ENCODE results near the gene KAT6B. TPM values are rescaled to one million over a fixed set of nuclear protein-coding genes. Genes with fewer than 3 reads are reported as not detected.

The KAT6B gene
- total and polyA plus RNA-seq, 2 experiments from 2014 or later, result 7.7 to 12.4 TPM

GRCh38 chr10:75066271-75066670, 239.9 kb downstream of the KAT6B start:
- no peaks in the 10 kb centered on the region for H3F3A ChIP-seq (ENCODE audit: insufficient read depth)
- H3K79me2 ChIP-seq (ENCODE audit: insufficient read depth), result no peaks in the 10 kb centered on the region
- H3K9me3 ChIP-seq (ENCODE audit: low read depth), result no peaks in the 10 kb centered on the region
- H3K4me3 ChIP-seq, result no peak overlapping the region
- peaks cover 10% of the 10 kb centered on the region; the same call in 1 of the 2 replicates for H3K4me1 ChIP-seq (ENCODE audit: insufficient read depth)
- 84 to 92% methylated on average over 5 of the region's 5 CpGs for WGBS, 2 experiments (ENCODE audit: low coverage in 1 of 2, low lambda C conversion rate in 2 of 2, missing lambda C conversion rate in 2 of 2)
- TF ChIP-seq EZH2 (IDR thresholded peaks at IDR 0.05; ENCODE audit: insufficient read depth, poor library complexity, severe bottlenecking) (no peak), EZH2phosphoT487 (IDR thresholded peaks at IDR 0.05; ENCODE audit: insufficient read depth, low read depth) (no peak)
- H4K20me1 ChIP-seq (ENCODE audit: insufficient read depth), result no peaks in the 10 kb centered on the region
- H3K4me2 ChIP-seq (ENCODE audit: unreplicated experiment), result no peak overlapping the region
- H2AFZ ChIP-seq, result no peak overlapping the region
- no peak overlapping the region for H3K27ac ChIP-seq
- no peak for DNase-seq
- no peaks in the 10 kb centered on the region for H3K36me3 ChIP-seq (ENCODE audit: low read depth)
- no peak overlapping the region for H3K9ac ChIP-seq
- H3K9me2 ChIP-seq (ENCODE audit: insufficient read depth), result no peaks in the 10 kb centered on the region
- in situ Hi-C loops (cut with MboI), result no loop called here
- no peaks in the 10 kb centered on the region for H3K27me3 ChIP-seq (replicated peaks; ENCODE audit: insufficient read depth)

GRCh38 chr10:75067272-75067671, 240.9 kb downstream of the KAT6B start:
- Histone ChIP-seq H3K9me3 (ENCODE audit: low read depth) (no peaks in the 10 kb centered on the region), H3K27me3 (replicated peaks; ENCODE audit: insufficient read depth) (no peaks in the 10 kb centered on the region), H3K9me2 (ENCODE audit: insufficient read depth) (no peaks in the 10 kb centered on the region), H3K4me3 (no peak overlapping the region), H3K79me2 (ENCODE audit: insufficient read depth) (no peaks in the 10 kb centered on the region), H3K36me3 (ENCODE audit: low read depth) (no peaks in the 10 kb centered on the region), H3F3A (ENCODE audit: insufficient read depth) (no peaks in the 10 kb centered on the region), H4K20me1 (ENCODE audit: insufficient read depth) (no peaks in the 10 kb centered on the region), H3K4me1 (ENCODE audit: insufficient read depth) (peaks cover 5% of the 10 kb centered on the region; the same call in 1 of the 2 replicates), H2AFZ (no peak overlapping the region), H3K4me2 (ENCODE audit: unreplicated experiment) (no peak overlapping the region), H3K27ac (no peak overlapping the region), H3K9ac (no peak overlapping the region)
- DNase-seq, result no peak
- in situ Hi-C loops (cut with MboI), result no loop called here
- WGBS, 2 experiments (ENCODE audit: low coverage in 1 of 2, low lambda C conversion rate in 2 of 2, missing lambda C conversion rate in 2 of 2), result 86 to 89% methylated on average over 7 of the region's 7 CpGs
- TF ChIP-seq EZH2 (IDR thresholded peaks at IDR 0.05; ENCODE audit: insufficient read depth, poor library complexity, severe bottlenecking) (no peak), EZH2phosphoT487 (IDR thresholded peaks at IDR 0.05; ENCODE audit: insufficient read depth, low read depth) (no peak)

GRCh38 chr10:75068523-75068922, 242.1 kb downstream of the KAT6B start:
- Histone ChIP-seq H3K9ac (no peak overlapping the region), H3K27me3 (replicated peaks; ENCODE audit: insufficient read depth) (no peaks in the 10 kb centered on the region), H2AFZ (no peak overlapping the region), H3K36me3 (ENCODE audit: low read depth) (no peaks in the 10 kb centered on the region), H3F3A (ENCODE audit: insufficient read depth) (no peaks in the 10 kb centered on the region), H3K4me1 (ENCODE audit: insufficient read depth) (no peaks in the 10 kb centered on the region), H3K4me3 (no peak overlapping the region), H3K9me3 (ENCODE audit: low read depth) (no peaks in the 10 kb centered on the region), H3K9me2 (ENCODE audit: insufficient read depth) (no peaks in the 10 kb centered on the region), H3K27ac (no peak overlapping the region), H3K4me2 (ENCODE audit: unreplicated experiment) (no peak overlapping the region), H3K79me2 (ENCODE audit: insufficient read depth) (no peaks in the 10 kb centered on the region), H4K20me1 (ENCODE audit: insufficient read depth) (no peaks in the 10 kb centered on the region)
- in situ Hi-C loops (cut with MboI), result no loop called here
- WGBS, 2 experiments (ENCODE audit: low coverage in 1 of 2, low lambda C conversion rate in 2 of 2, missing lambda C conversion rate in 2 of 2), result 74 to 82% methylated on average over 6 of the region's 6 CpGs
- TF ChIP-seq EZH2phosphoT487 (IDR thresholded peaks at IDR 0.05; ENCODE audit: insufficient read depth, low read depth), result no peak
- no peak for TF ChIP-seq EZH2 (IDR thresholded peaks at IDR 0.05; ENCODE audit: insufficient read depth, poor library complexity, severe bottlenecking)
- no peak for DNase-seq

GRCh38 chr10:75070476-75070875, 244.1 kb downstream of the KAT6B start:
- Histone ChIP-seq H3K27ac (no peak overlapping the region), H2AFZ (no peak overlapping the region), H3K9me2 (ENCODE audit: insufficient read depth) (no peaks in the 10 kb centered on the region), H3K4me2 (ENCODE audit: unreplicated experiment) (no peak overlapping the region), H3K79me2 (ENCODE audit: insufficient read depth) (no peaks in the 10 kb centered on the region), H3K9ac (no peak overlapping the region), H3F3A (ENCODE audit: insufficient read depth) (no peaks in the 10 kb centered on the region), H3K36me3 (ENCODE audit: low read depth) (no peaks in the 10 kb centered on the region), H3K4me3 (no peak overlapping the region), H4K20me1 (ENCODE audit: insufficient read depth) (no peaks in the 10 kb centered on the region), H3K9me3 (ENCODE audit: low read depth) (no peaks in the 10 kb centered on the region), H3K27me3 (replicated peaks; ENCODE audit: insufficient read depth) (no peaks in the 10 kb centered on the region), H3K4me1 (ENCODE audit: insufficient read depth) (no peaks in the 10 kb centered on the region)
- WGBS, 2 experiments (ENCODE audit: low coverage in 1 of 2, low lambda C conversion rate in 2 of 2, missing lambda C conversion rate in 2 of 2), result 88 to 95% methylated on average over 11 of the region's 11 CpGs
- DNase-seq, result no peak
- TF ChIP-seq EZH2phosphoT487 (IDR thresholded peaks at IDR 0.05; ENCODE audit: insufficient read depth, low read depth) (no peak), EZH2 (IDR thresholded peaks at IDR 0.05; ENCODE audit: insufficient read depth, poor library complexity, severe bottlenecking) (no peak)
- in situ Hi-C loops (cut with MboI), result no loop called here

GRCh38 chr10:75070961-75071428, 244.6 kb downstream of the KAT6B start:
- no peaks in the 10 kb centered on the region for H4K20me1 ChIP-seq (ENCODE audit: insufficient read depth)
- H3K9ac ChIP-seq, result no peak overlapping the region
- no peaks in the 10 kb centered on the region for H3K27me3 ChIP-seq (replicated peaks; ENCODE audit: insufficient read depth)
- no peaks in the 10 kb centered on the region for H3F3A ChIP-seq (ENCODE audit: insufficient read depth)
- DNase-seq, result no peak
- WGBS, 2 experiments (ENCODE audit: low coverage in 1 of 2, low lambda C conversion rate in 2 of 2, missing lambda C conversion rate in 2 of 2), result 81 to 83% methylated on average over 7 of the region's 7 CpGs
- no peaks in the 10 kb centered on the region for H3K4me1 ChIP-seq (ENCODE audit: insufficient read depth)
- H3K4me2 ChIP-seq (ENCODE audit: unreplicated experiment), result no peak overlapping the region
- no peaks in the 10 kb centered on the region for H3K36me3 ChIP-seq (ENCODE audit: low read depth)
- no peak overlapping the region for H3K27ac ChIP-seq
- no peaks in the 10 kb centered on the region for H3K79me2 ChIP-seq (ENCODE audit: insufficient read depth)
- no peak for TF ChIP-seq EZH2 (IDR thresholded peaks at IDR 0.05; ENCODE audit: insufficient read depth, poor library complexity, severe bottlenecking)
- TF ChIP-seq EZH2phosphoT487 (IDR thresholded peaks at IDR 0.05; ENCODE audit: insufficient read depth, low read depth), result no peak
- H3K9me2 ChIP-seq (ENCODE audit: insufficient read depth), result no peaks in the 10 kb centered on the region
- H3K4me3 ChIP-seq, result no peak overlapping the region
- in situ Hi-C loops (cut with MboI), result no loop called here
- H3K9me3 ChIP-seq (ENCODE audit: low read depth), result no peaks in the 10 kb centered on the region
- no peak overlapping the region for H2AFZ ChIP-seq
